OCI-LY3 (cell line): ENCODE results near the gene HECW1.

Experiments used
- H2AFZ ChIP-seq: fragments of 200-600, 300-600 bp; shearing (Covaris generic); 2 replicates; pipeline ENCODE4 v1.6.0; 2014; ENCODE audit warnings: antibody characterized with exemption, low read depth, low read length
- H3K27ac ChIP-seq: fragments of 200-600, 300-600 bp; sonication (generic); 2 replicates; pipeline ENCODE4 v1.5.1; 2014; ENCODE audit warnings: mild to moderate bottlenecking, low read length, moderate library complexity, mixed read lengths
- H3K27me3 ChIP-seq: fragments of 200-600, 300-600 bp; sonication (generic); 2 replicates; pipeline ENCODE4 v1.6.1; 2014; ENCODE audit warnings: low read depth, low read length, mixed read lengths
- H3K36me3 ChIP-seq: fragments of 200-600, 300-600 bp; sonication (generic); replicated peaks from 2 replicates; pipeline ENCODE3; 2014; ENCODE audit warnings: low read depth, low read length, mixed read lengths
- H3K4me1 ChIP-seq: fragments of 300-600, 200-600 bp; sonication (generic); 2 replicates; pipeline ENCODE4 v1.6.1; 2014; ENCODE audit warnings: low read length, mixed read lengths
- H3K4me2 ChIP-seq: fragments of 200-600, 300-600 bp; sonication (generic); 2 replicates; pipeline ENCODE4 v1.6.1; 2014; ENCODE audit warnings: low read length, mixed read lengths
- H3K4me3 ChIP-seq: fragments of 300-600, 200-600 bp; sonication (generic); 2 replicates; pipeline ENCODE4 v1.5.1; 2014; ENCODE audit warnings: antibody characterized with exemption, mild to moderate bottlenecking, low read length, moderate library complexity
- H3K79me2 ChIP-seq: fragments of 300-600, 200-600 bp; shearing (Covaris generic); 2 replicates; pipeline ENCODE4 v1.6.1; 2014; ENCODE audit warnings: mild to moderate bottlenecking, low read length, mixed read lengths
- H3K9ac ChIP-seq: fragments of 300-600, 200-600 bp; shearing (Covaris generic); 2 replicates; pipeline ENCODE4 v1.6.0; 2014; ENCODE audit warnings: mild to moderate bottlenecking, low read length, moderate library complexity
- H3K9me3 ChIP-seq: fragments of 200-600, 300-600 bp; shearing (Covaris generic); 2 replicates; pipeline ENCODE4 v1.6.1; 2014; ENCODE audit warnings: low read length, mixed read lengths; ENCODE audit not compliant: insufficient read depth
- H4K20me1 ChIP-seq: fragments of 200-600, 300-600 bp; sonication (generic); 2 replicates; pipeline ENCODE4 v1.6.1; 2016; ENCODE audit warnings: low read length, mixed read lengths; ENCODE audit not compliant: insufficient read depth
- CTCF ChIP-seq: fragments of 200-600, 300-600 bp; sonication (generic); IDR thresholded peaks from 2 replicates; pipeline ENCODE4 v1.5.1; 2014; ENCODE audit warnings: antibody characterized with exemption, low read length, low read depth
- EZH2phosphoT487 ChIP-seq: fragments of 200-600 bp; shearing (Covaris generic); IDR thresholded peaks from 2 replicates; pipeline ENCODE4 v1.6.1; 2018; ENCODE audit warnings: antibody characterized with exemption, mixed run types, low read depth

The HECW1 gene

GRCh38 chr7:43281268-43281667, 168.8 kb downstream of the HECW1 start:
- H3K27ac ChIP-seq = no peak overlapping the region
- H3K36me3 ChIP-seq = no peaks in the 10 kb centered on the region
- no peaks in the 10 kb centered on the region for H3K27me3 ChIP-seq
- H4K20me1 ChIP-seq = no peaks in the 10 kb centered on the region
- no peak overlapping the region for H2AFZ ChIP-seq
- no peaks in the 10 kb centered on the region for H3K4me1 ChIP-seq
- no peak overlapping the region for H3K4me3 ChIP-seq
- H3K9ac ChIP-seq = no peak overlapping the region
- H3K4me2 ChIP-seq = no peak overlapping the region
- TF ChIP-seq CTCF = no peak
- no peaks in the 10 kb centered on the region for H3K79me2 ChIP-seq
- H3K9me3 ChIP-seq = no peaks in the 10 kb centered on the region

- Histone ChIP-seq H3K79me2 (no peaks in the 10 kb centered on the region), H3K4me2 (no peak overlapping the region), H3K4me1 (no peaks in the 10 kb centered on the region), H3K9me3 (no peaks in the 10 kb centered on the region), H3K27me3 (no peaks in the 10 kb centered on the region), H2AFZ (no peak overlapping the region), H4K20me1 (no peaks in the 10 kb centered on the region), H3K27ac (no peak overlapping the region), H3K9ac (no peak overlapping the region), H3K36me3 (no peaks in the 10 kb centered on the region), H3K4me3 (no peak overlapping the region)
- TF ChIP-seq EZH2phosphoT487 = no peak
- TF ChIP-seq CTCF = no peak
These were observed 171.3 kb downstream of the HECW1 start for GRCh38 chr7:43283706-43284105.

GRCh38 chr7:43289826-43290225, 177.4 kb downstream of the HECW1 start:
- no peak overlapping the region for H3K9ac ChIP-seq
- H3K4me3 ChIP-seq = no peak overlapping the region
- H2AFZ ChIP-seq = no peak overlapping the region
- 0 out of 2 replicates have a peak, but pooled peaks cover 3% of the 10 kb centered on the region for H3K27me3 ChIP-seq
- H3K4me2 ChIP-seq = no peak overlapping the region
- H3K79me2 ChIP-seq = no peaks in the 10 kb centered on the region
- H3K27ac ChIP-seq = no peak overlapping the region
- TF ChIP-seq EZH2phosphoT487 (no peak), CTCF (no peak)
- H3K9me3 ChIP-seq = 0 out of 2 replicates have a peak, but pooled peaks cover 6% of the 10 kb centered on the region
- H3K4me1 ChIP-seq = no peaks in the 10 kb centered on the region
- H3K36me3 ChIP-seq = no peaks in the 10 kb centered on the region
- no peaks in the 10 kb centered on the region for H4K20me1 ChIP-seq

DNA sequence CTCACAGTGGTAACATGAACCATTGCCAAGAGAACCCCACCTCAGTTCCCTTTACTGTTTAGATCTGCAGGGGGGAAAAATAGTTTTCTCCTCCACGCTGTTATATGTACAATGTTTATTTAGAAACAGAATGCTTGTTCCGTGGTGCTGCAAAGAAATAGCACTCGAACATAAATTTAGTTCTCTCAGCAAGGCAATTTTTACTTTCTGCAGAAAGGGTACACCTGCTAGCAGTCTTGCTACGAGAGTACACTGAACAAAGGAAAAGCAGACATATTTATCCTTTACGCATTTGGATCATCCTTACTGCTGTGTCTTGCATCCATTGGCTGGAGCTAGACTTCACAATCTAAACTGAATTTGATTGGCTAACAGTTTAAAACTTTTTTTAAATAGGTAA, 178.5 kb downstream of the HECW1 start:
- no peak overlapping the region for H3K9ac ChIP-seq
- 0 out of 2 replicates have a peak, but pooled peaks cover 3% of the 10 kb centered on the region for H3K27me3 ChIP-seq
- H3K4me2 ChIP-seq = no peak overlapping the region
- H2AFZ ChIP-seq = no peak overlapping the region
- 0 out of 2 replicates have a peak, but pooled peaks cover 6% of the 10 kb centered on the region for H3K9me3 ChIP-seq
- H3K4me3 ChIP-seq = no peak overlapping the region
- H3K27ac ChIP-seq = no peak overlapping the region
- no peaks in the 10 kb centered on the region for H4K20me1 ChIP-seq
- no peaks in the 10 kb centered on the region for H3K4me1 ChIP-seq
- H3K79me2 ChIP-seq = no peaks in the 10 kb centered on the region
- no peak for TF ChIP-seq CTCF
- no peaks in the 10 kb centered on the region for H3K36me3 ChIP-seq
